Left ventricle myocardium superior (tissue), 1 donor: ENCODE results near the gene GHITM. TPM values are rescaled to one million over a fixed set of nuclear protein-coding genes. Genes with fewer than 3 reads are reported as not detected.
"Not testable (repeated sequence)": the region's sequence is repeated elsewhere in the genome, so short reads cannot be mapped to it uniquely, and the experiment has no call there.

Experiments used
- ATAC-seq: fragments of 200-7000 bp; cut with Tn5 transposase; one replicate; pipeline ENCODE4 v1.9.1; 2020; ENCODE audit warnings: mild to moderate bottlenecking, moderate library complexity
- DNase-seq: peaks from one replicate; pipeline ENCODE4 v3.0.0-alpha.2; 2020
- intact Hi-C: fragments of 100-400 bp; cut with micrococcal nuclease; formaldehyde crosslinking; loops from one replicate; pipeline ENCODE4 v1.11.0; 2022
- total RNA-seq: library from RNA; stranded (reverse); fragmentation: NEBNext Ultra II Directional; extraction: Animal tissue kit (Norgen Biotek cat#: 25700); gene quantifications from one replicate; pipeline ENCODE4 v1.2.1, GENCODE V29; 2021
- donor health status: DM: no; HTN: yes; CAD: no; lungs with severe emphysema.

Gene GHITM
- total RNA-seq, 1 donor from 2014 or later, result 425 TPM

GRCh38 chr10:84138478-84139125, 707 bp upstream of the GHITM start:
- intact Hi-C loops, result no loop called here
- DNase-seq (no peak), ATAC-seq (no peak)

- intact Hi-C loops, result no loop called here
- ATAC-seq (peak; percentile 21), DNase-seq (no peak)
Measured at GRCh38 chr10:84140036-84140379, 699 bp downstream of the GHITM start.

- DNase-seq (no peak), ATAC-seq (no peak)
- intact Hi-C loops, result no loop called here
Measured at GRCh38 chr10:84147347-84147746, 8.0 kb downstream of the GHITM start.

GRCh38 chr10:84148006-84148597, 8.8 kb downstream of the GHITM start:
- ATAC-seq, result peak; percentile 26
- intact Hi-C loops, DNase-seq: not testable (repeated sequence)

GRCh38 chr10:84149854-84150253, 10.5 kb downstream of the GHITM start:
- DNase-seq, result no peak
- no peak for ATAC-seq
- intact Hi-C loops, result no loop called here

GRCh38 chr10:84152769-84153168, 13.5 kb downstream of the GHITM start:
- intact Hi-C loops, result no loop called here
- DNase-seq, result no peak
- no peak for ATAC-seq

GRCh38 chr10:84155521-84155920, 16.2 kb downstream of the GHITM start:
- no peak for ATAC-seq
- intact Hi-C loops, result no loop called here

GRCh38 chr10:84156009-84156408, 16.7 kb downstream of the GHITM start:
- DNase-seq, result no peak
- intact Hi-C loops, result no loop called here
- no peak for ATAC-seq

More at GRCh38 chr10:84155521-84155920, 16.2 kb downstream of the GHITM start:
- DNase-seq, result no peak

GRCh38 chr10:84156768-84157167, 17.5 kb downstream of the GHITM start:
- intact Hi-C loops, result no loop called here
- DNase-seq (no peak), ATAC-seq (peak; percentile 19)

- DNase-seq, result no peak
- ATAC-seq, result no peak
- intact Hi-C loops, result no loop called here
Measured at GRCh38 chr10:84158061-84158460, 18.8 kb downstream of the GHITM start.

- intact Hi-C loops, result no loop called here
- no peak for ATAC-seq
- DNase-seq, result no peak
Measured at GRCh38 chr10:84158550-84158949, 19.2 kb downstream of the GHITM start.

GRCh38 chr10:84159076-84159685, 19.9 kb downstream of the GHITM start:
- ATAC-seq, result no peak
- intact Hi-C loops, result no loop called here
- DNase-seq, result no peak

- intact Hi-C loops, result no loop called here
- ATAC-seq (no peak), DNase-seq (no peak)
Measured at GRCh38 chr10:84160663-84161362, 21.5 kb downstream of the GHITM start.

GRCh38 chr10:84163996-84164395, 24.7 kb downstream of the GHITM start:
- intact Hi-C loops, result no loop called here
- DNase-seq (no peak), ATAC-seq (no peak)

- DNase-seq, result no peak
- ATAC-seq, result no peak
- intact Hi-C loops, result no loop called here
Measured at GRCh38 chr10:84164442-84164841, 25.1 kb downstream of the GHITM start.

GRCh38 chr10:84166620-84167288, 27.4 kb downstream of the GHITM start:
- no peak for DNase-seq
- intact Hi-C loops, result no loop called here

GRCh38 chr10:84167289-84167653, 28.0 kb downstream of the GHITM start:
- ATAC-seq, DNase-seq, intact Hi-C loops: not testable (repeated sequence)

More at GRCh38 chr10:84166620-84167288, 27.4 kb downstream of the GHITM start:
- ATAC-seq, result no peak

- intact Hi-C loops, DNase-seq, ATAC-seq: not testable (repeated sequence)
Measured at GRCh38 chr10:84168382-84168781, 29.1 kb downstream of the GHITM start.

GRCh38 chr10:84171237-84171636, 31.9 kb downstream of the GHITM start:
- intact Hi-C loops, DNase-seq, ATAC-seq: not testable (repeated sequence)
